Measurements from ENCODE around the gene ARMCX1. TPM values are rescaled to one million over a fixed set of nuclear protein-coding genes. Genes with fewer than 3 reads are reported as not detected.

Gene ARMCX1
- total and polyA plus RNA-seq, 10 of the 15 experiments (the other 5 are each of a cell fraction or from before 2014, with no cell fraction given): 0.02 to 0.07 (median 0.05) TPM; not detected in 7

GRCh38 chrX:101595739-101596419, 45.5 kb downstream of the ARMCX1 start (continued):
- TF ChIP-seq SKIL (IDR thresholded peaks at IDR 0.05; ENCODE audit: low read depth, poor library complexity, severe bottlenecking) (peak; percentile 26), PML (IDR thresholded peaks at IDR 0.05; ENCODE audit: low read length) (no peak), SMAD1 (IDR thresholded peaks at IDR 0.05; ENCODE audit: low read depth, partially characterized antibody) (no peak), BHLHE40 (IDR thresholded peaks at IDR 0.05; ENCODE audit: borderline replicate concordance in 1 of 2, low read depth in 2 of 2, low read length in 1 of 2) (peak in 1 of 2 experiments; percentile 82; a peak in 2 of 4 replicates), RAD51 (IDR thresholded peaks at IDR 0.05) (peak; percentile 18; the same call in 1 of the 2 replicates), NFXL1 (IDR thresholded peaks at IDR 0.05; ENCODE audit: borderline replicate concordance) (no peak), CHD2 (IDR thresholded peaks at IDR 0.05; ENCODE audit: borderline replicate concordance, low read depth, low read length) (no peak), NFYB (IDR thresholded peaks at IDR 0.05; ENCODE audit: insufficient read depth, low read depth, low read length) (no peak), E4F1 (IDR thresholded peaks at IDR 0.05; ENCODE audit: borderline replicate concordance, partially characterized antibody) (no peak), SP1 (IDR thresholded peaks at IDR 0.05; ENCODE audit: low read depth, low read length) (no peak), GATAD2B (conservative IDR thresholded peaks at IDR 0.05; ENCODE audit: low read depth) (no peak), NBN (IDR thresholded peaks at IDR 0.05) (0 out of 2 replicates have a peak, but pooled peaks have one; percentile 50), CUX1 (IDR thresholded peaks at IDR 0.05; ENCODE audit: insufficient replicate concordance, low read depth, low read length) (no peak), SMC3 (IDR thresholded peaks at IDR 0.05; ENCODE audit: borderline replicate concordance, low read length) (peak; percentile 72; the same call in 1 of the 2 replicates), SRF (IDR thresholded peaks at IDR 0.05; ENCODE audit: low read depth in 2 of 2, low read length in 2 of 2) (no peak)
- TF ChIP-seq, protein P1, sequence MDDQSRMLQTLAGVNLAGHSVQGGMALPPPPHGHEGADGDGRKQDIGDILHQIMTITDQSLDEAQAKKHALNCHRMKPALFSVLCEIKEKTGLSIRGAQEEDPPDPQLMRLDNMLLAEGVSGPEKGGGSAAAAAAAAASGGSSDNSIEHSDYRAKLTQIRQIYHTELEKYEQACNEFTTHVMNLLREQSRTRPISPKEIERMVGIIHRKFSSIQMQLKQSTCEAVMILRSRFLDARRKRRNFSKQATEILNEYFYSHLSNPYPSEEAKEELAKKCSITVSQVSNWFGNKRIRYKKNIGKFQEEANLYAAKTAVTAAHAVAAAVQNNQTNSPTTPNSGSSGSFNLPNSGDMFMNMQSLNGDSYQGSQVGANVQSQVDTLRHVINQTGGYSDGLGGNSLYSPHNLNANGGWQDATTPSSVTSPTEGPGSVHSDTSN (IDR thresholded peaks at IDR 0.05; ENCODE audit: insufficient replicate concordance, low read depth, low read length): no peak

Data from GM12878 (cell line).